GM12892 (cell line): ENCODE results near the gene DIPK2B. TPM values are rescaled to one million over a fixed set of nuclear protein-coding genes. Genes with fewer than 3 reads are reported as not detected.

Source experiments
- DNase-seq: peaks from one replicate; pipeline ENCODE4 v3.0.0; 2011; ENCODE audit not compliant: insufficient read length
- FAIRE-seq: peaks from 2 replicates; lab custom pipeline; 2011; peaks lifted over from hg19 to GRCh38; lab: Jason Lieb, UNC
- POLR2A ChIP-seq: IDR thresholded peaks from 2 replicates; pipeline ENCODE4 v1.6.1; 2011; ENCODE audit warnings: low read depth, low read length, control low read depth
- POLR2AphosphoS5 ChIP-seq: IDR thresholded peaks from 2 replicates; pipeline ENCODE4 v1.6.1; 2011; ENCODE audit warnings: low read depth, low read length, control low read depth
- TAF1 ChIP-seq: IDR thresholded peaks from 2 replicates; pipeline ENCODE4 v1.6.1; 2011; ENCODE audit warnings: low read depth, mild to moderate bottlenecking, control low read depth, low read length, borderline replicate concordance
- polyA plus RNA-seq: library from polyadenylated mRNA; unstranded; fragments of >200 nt; gene quantifications from one replicate; pipeline ENCODE4 v1.2.1, GENCODE V29; 2012; ENCODE audit warnings: missing spikeins, inconsistent platforms; ENCODE audit not compliant: missing spikeins

DIPK2B gene
- polyA plus RNA-seq: not detected

GRCh38 chrX:45200741-45201234 is at the start of gene DIPK2B:
Gene DIPK2B (minus strand): TSS chrX:45200876. CDS start chrX:45200826, 50 bp downstream.
- TF ChIP-seq TAF1: no peak
- no peak for TF ChIP-seq POLR2A
- no peak for TF ChIP-seq POLR2AphosphoS5
- DNase-seq: no peak
- no peak for FAIRE-seq

- DNase-seq (no peak), FAIRE-seq (no peak)
- TF ChIP-seq POLR2A: no peak
- no peak for TF ChIP-seq TAF1
These were observed 39.6 kb upstream of the DIPK2B start for GRCh38 chrX:45240301-45240700.

DNA sequence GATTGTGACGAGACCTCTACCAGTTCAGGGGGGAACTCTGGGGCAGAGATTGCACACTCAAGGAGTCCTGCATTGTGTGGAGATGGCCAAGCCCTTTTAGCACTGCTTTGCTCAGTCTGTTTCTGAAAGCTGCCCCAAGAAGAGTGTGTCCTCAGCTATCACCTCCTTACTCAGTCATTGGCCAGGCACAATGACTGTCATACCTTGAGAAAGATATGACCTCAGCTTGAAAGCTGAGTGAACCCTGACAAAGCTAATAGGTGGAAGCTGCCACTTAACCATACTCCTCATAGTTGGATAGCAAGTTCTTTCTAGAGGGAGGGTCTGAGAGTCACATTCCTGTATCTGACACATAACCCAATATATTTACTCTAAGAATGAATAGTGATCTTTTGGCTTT is 37.8 kb upstream of the DIPK2B start:
- FAIRE-seq: no peak
- no peak for DNase-seq
- TF ChIP-seq POLR2AphosphoS5 (no peak), POLR2A (no peak), TAF1 (no peak)

DNA sequence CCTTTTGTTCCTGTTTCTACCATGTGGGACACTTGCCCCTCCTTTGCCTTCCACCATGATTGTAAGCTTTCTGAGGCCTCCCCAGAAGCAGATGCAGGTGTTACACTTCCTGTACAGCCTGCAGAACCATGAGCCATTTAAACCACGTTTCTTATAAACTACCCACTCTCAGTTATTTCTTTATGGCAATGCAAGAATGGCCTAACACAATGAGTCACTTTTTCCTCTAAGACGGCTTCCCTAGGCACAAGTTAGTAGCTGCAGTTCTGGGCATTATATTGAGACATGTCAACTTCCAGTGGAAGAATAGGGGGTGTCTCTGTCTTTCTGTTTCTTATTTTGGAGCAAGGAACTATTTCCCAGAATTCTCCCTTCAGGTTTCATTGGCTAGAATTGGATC is 32.9 kb upstream of the DIPK2B start:
- no peak for FAIRE-seq
- no peak for DNase-seq
- TF ChIP-seq TAF1 (no peak), POLR2A (no peak), POLR2AphosphoS5 (no peak)

GRCh38 chrX:45232139-45232538 is 31.5 kb upstream of the DIPK2B start:
- no peak for TF ChIP-seq POLR2A
- TF ChIP-seq POLR2AphosphoS5: no peak
- TF ChIP-seq TAF1: no peak
- no peak for FAIRE-seq
- DNase-seq: no peak

DNA sequence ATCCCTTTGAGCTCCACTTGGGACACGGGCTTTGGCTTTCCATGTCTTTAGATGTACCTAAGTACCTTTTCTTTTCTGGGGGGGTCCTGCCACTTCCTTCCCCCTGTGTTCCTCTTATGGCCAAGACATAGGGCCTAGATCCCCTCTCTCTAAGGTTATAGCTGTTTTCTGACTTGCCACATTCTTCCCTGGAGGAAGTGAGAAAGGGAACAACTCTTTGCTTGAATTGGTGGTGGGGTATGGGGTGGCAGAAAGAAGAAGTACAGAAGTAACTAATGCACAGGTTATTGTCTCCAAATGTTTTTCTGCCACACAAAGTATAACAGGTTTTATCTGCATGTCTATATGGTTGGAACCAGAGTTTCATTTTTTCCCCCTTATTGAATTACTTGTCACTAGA is 29.7 kb upstream of the DIPK2B start:
- TF ChIP-seq POLR2AphosphoS5 (no peak), POLR2A (no peak), TAF1 (no peak)
- DNase-seq: no peak
- FAIRE-seq: no peak

- no peak for TF ChIP-seq POLR2A
- TF ChIP-seq TAF1: no peak
- no peak for TF ChIP-seq POLR2AphosphoS5
- no peak for FAIRE-seq
- no peak for DNase-seq
These were observed 28.7 kb upstream of the DIPK2B start for GRCh38 chrX:45229348-45229747.

GRCh38 chrX:45228126-45228525 is 27.4 kb upstream of the DIPK2B start:
- DNase-seq (no peak), FAIRE-seq (no peak)
- TF ChIP-seq TAF1 (no peak), POLR2AphosphoS5 (no peak), POLR2A (no peak)

DNA sequence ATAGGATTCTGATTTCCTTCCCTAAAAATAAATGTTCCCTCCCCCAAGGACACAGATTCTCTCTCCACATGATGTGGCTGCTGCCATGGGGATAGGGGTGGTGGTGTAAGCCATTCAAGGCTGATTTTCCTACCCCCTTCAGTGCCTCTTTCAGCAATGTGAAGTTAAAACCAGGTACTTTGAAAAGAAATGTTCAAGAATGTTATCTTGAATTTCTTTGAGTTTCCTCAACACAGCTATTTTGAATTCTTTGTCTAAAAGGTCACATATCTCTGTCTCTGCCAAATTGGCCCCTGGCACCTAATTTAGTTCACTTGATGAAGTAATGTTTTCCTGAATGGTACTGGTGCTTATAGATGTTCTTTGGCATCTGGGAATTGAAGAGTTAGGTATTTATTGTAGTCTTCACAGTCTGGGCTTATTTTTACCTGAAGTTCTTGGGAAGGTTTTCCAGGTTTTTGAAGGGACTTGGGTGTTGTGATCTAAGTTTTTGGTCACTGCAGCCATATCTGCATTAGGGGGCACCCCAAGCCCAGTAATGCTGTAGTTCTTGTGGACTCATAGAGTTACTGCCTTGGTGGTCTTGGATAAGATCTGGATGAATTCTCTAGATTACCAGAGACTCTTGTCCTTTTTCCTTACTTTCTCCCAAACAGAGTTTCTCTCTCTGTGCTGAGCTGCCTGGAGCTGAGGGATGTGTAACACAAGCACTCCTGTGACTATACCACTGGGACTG is 7.6 kb upstream of the DIPK2B start:
- FAIRE-seq (no peak), DNase-seq (no peak)
- no peak for TF ChIP-seq POLR2A
- TF ChIP-seq POLR2AphosphoS5: no peak
- TF ChIP-seq TAF1: no peak

GRCh38 chrX:45202171-45202570 is 1.5 kb upstream of the DIPK2B start:
- TF ChIP-seq POLR2A: no peak
- no peak for TF ChIP-seq TAF1
- TF ChIP-seq POLR2AphosphoS5: no peak
- no peak for DNase-seq
- no peak for FAIRE-seq

GRCh38 chrX:45198706-45199105 is 2.0 kb downstream of the DIPK2B start:
- FAIRE-seq (no peak), DNase-seq (no peak)
- TF ChIP-seq POLR2AphosphoS5 (no peak), TAF1 (no peak), POLR2A (no peak)

DNA sequence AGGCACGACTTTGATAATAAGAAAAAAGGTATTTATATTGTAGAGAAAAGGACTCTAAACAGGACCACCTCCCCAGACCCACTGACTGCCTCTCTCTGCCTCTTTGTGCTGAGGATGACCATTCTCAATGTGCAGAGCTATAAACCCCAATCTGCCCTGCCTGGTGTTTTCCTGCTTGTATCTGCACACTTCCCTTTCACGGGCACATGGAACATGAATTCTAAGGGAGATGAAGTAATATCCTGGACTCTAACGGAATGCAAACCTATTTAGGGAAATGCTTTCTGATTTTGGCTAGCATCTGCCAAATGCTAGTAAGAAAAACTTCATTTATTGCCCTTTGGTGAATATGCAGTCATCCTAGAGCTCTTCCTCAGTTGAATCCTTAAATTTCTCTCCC is 2.4 kb downstream of the DIPK2B start:
- DNase-seq (no peak), FAIRE-seq (no peak)
- TF ChIP-seq POLR2A: no peak
- no peak for TF ChIP-seq TAF1
- no peak for TF ChIP-seq POLR2AphosphoS5

DNA sequence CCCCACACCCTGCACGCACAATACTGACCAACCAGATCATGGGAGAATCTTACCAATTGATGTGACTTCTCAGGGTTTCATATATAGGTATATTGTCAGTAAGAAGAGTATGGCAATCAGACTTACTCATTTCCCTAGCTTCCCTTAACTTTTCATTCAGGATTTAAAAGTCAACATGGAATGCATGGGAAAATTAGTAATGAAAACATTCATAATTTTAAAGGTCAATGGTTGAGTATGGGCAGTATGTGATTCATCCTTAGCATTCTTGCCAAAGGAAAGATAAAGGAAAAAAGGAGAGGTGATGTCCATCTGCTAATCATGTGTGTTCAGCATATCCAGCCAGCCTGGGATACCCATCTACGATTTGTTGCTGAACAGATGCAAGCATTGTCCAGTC is 4.0 kb downstream of the DIPK2B start:
- no peak for TF ChIP-seq POLR2A
- no peak for TF ChIP-seq TAF1
- TF ChIP-seq POLR2AphosphoS5: no peak
- no peak for FAIRE-seq
- no peak for DNase-seq
